B cell (primary cell): ENCODE results near the gene KIF18A. TPM values are rescaled to one million over a fixed set of nuclear protein-coding genes. Genes with fewer than 3 reads are reported as not detected.

Source experiments
- ATAC-seq: fragments of 200-7000 bp; cut with Tn5 transposase; one replicate; pipeline ENCODE4 v1.10.0; 2021; ENCODE audit warnings: low read depth, mild to moderate bottlenecking, moderate number of reproducible peaks, moderate library complexity
- CTCF ChIA-PET: fragments of 350-600 bp; sonication (Branson Sonifier 250); formaldehyde crosslinking; loops from one replicate; lab custom pipeline; 2021; ENCODE audit warnings: antibody characterized with exemption, inconsistent platforms; lab: Charles Lee
- POLR2A ChIA-PET: fragments of 350-600 bp; sonication (Branson Sonifier 250); formaldehyde crosslinking; loops from one replicate; lab custom pipeline; 2021; ENCODE audit warnings: antibody characterized with exemption; lab: Charles Lee
- DNase-seq: peaks from one replicate; pipeline ENCODE4 v3.0.0; 2013
- H2AFZ ChIP-seq: 2 replicates; pipeline ENCODE4 v1.6.1; 2012; ENCODE audit warnings: mild to moderate bottlenecking, low read depth, low read length; ENCODE audit not compliant: insufficient read depth, poor library complexity, severe bottlenecking
- H3K27ac ChIP-seq, 2 donors: 1 replicate in 1 of 2; 2 replicates in 1 of 2; pipeline ENCODE4 v1.5.1; 2012 to 2013; ENCODE audit warnings: low read length in 2 of 2, mild to moderate bottlenecking in 2 of 2, moderate library complexity in 1 of 2
- H3K27me3 ChIP-seq, 4 experiments: fragments of 200-600 bp in 1 of 4; sonication (generic) in 1 of 4; replicated peaks in 1 of 4; 1 replicate in 2 of 4; 2 replicates in 2 of 4; pipeline versions ENCODE4 v1.6.1 to v1.7.0; 2013 to 2016; ENCODE audit warnings: low read length in 3 of 4, mild to moderate bottlenecking in 2 of 4, mixed read lengths in 1 of 4, moderate library complexity in 1 of 4; ENCODE audit not compliant: insufficient read depth in 4 of 4, control insufficient read depth in 3 of 4; ENCODE audit errors: control extremely low read depth in 1 of 4
- H3K36me3 ChIP-seq, 2 experiments: replicated peaks in 1 of 2; 1 replicate in 1 of 2; 2 replicates in 1 of 2; pipeline versions ENCODE4 v1.6.1 to v1.7.1; 2013; ENCODE audit warnings: low read length in 1 of 2; ENCODE audit not compliant: insufficient read depth in 2 of 2, control insufficient read depth in 1 of 2; ENCODE audit errors: control extremely low read depth in 1 of 2, extremely low read depth in 1 of 2
- H3K4me1 ChIP-seq, 2 donors: fragments of 200-600 bp in 1 of 2; sonication (generic) in 1 of 2; 1 replicate in 1 of 2; 2 replicates in 1 of 2; pipeline versions ENCODE4 v1.5.1 to v1.6.1; 2013 to 2017; ENCODE audit warnings: low read length in 2 of 2; ENCODE audit not compliant: control insufficient read depth in 2 of 2, insufficient read depth in 2 of 2
- H3K4me2 ChIP-seq: replicated peaks from 2 replicates; pipeline ENCODE3; 2012; ENCODE audit warnings: mild to moderate bottlenecking, low read depth, low read length; ENCODE audit not compliant: poor library complexity, severe bottlenecking
- H3K4me3 ChIP-seq, 5 experiments: fragments of 200-600 bp in 1 of 5; sonication (generic) in 1 of 5; 1 replicate in 3 of 5; 2 replicates in 2 of 5; pipeline versions ENCODE4 v1.5.1 to v1.7.0; 2011 to 2016; ENCODE audit warnings: low read length in 4 of 5, mild to moderate bottlenecking in 4 of 5, low read depth in 2 of 5, control low read depth in 1 of 5, moderate library complexity in 1 of 5; ENCODE audit not compliant: insufficient read depth in 1 of 5; ENCODE audit errors: control extremely low read depth in 1 of 5, extremely low read depth in 1 of 5
- H3K79me2 ChIP-seq: fragments of 200-600 bp; sonication (generic); one replicate; pipeline ENCODE4 v1.6.0; 2016; ENCODE audit warnings: low read length; ENCODE audit not compliant: control insufficient read depth, insufficient read depth
- H3K9ac ChIP-seq: fragments of 200-600 bp; sonication (generic); 2 replicates; pipeline ENCODE4 v1.6.1; 2017; ENCODE audit warnings: mild to moderate bottlenecking, low read length, moderate library complexity
- H3K9me3 ChIP-seq, 3 donors: one replicate each; pipeline versions ENCODE4 v1.6.1 to v1.7.1; 2013; ENCODE audit warnings: low read length in 2 of 3; ENCODE audit not compliant: control insufficient read depth in 2 of 3, insufficient read depth in 1 of 3; ENCODE audit errors: control extremely low read depth in 1 of 3
- H4K20me1 ChIP-seq: 2 replicates; pipeline ENCODE4 v1.6.0; 2012; ENCODE audit warnings: mild to moderate bottlenecking, low read length; ENCODE audit not compliant: insufficient read depth, control insufficient read depth, poor library complexity, severe bottlenecking
- H3K27ac Mint-ChIP-seq: one replicate; pipeline ENCODE4 v1.8.0; 2021; ENCODE audit warnings: mixed read lengths
- H3K27me3 Mint-ChIP-seq: one replicate; pipeline ENCODE4 v1.8.0; 2021; ENCODE audit warnings: mixed read lengths
- H3K4me1 Mint-ChIP-seq: one replicate; pipeline ENCODE4 v1.8.0; 2021; ENCODE audit warnings: mixed read lengths
- H3K4me3 Mint-ChIP-seq: one replicate; pipeline ENCODE4 v1.8.0; 2021; ENCODE audit warnings: mixed read lengths
- H3K9me3 Mint-ChIP-seq: one replicate; pipeline ENCODE4 v1.8.0; 2022; ENCODE audit warnings: mixed read lengths; ENCODE audit not compliant: insufficient read depth
- EZH2 ChIP-seq: IDR thresholded peaks from 2 replicates; pipeline ENCODE4 v1.6.1; 2012; ENCODE audit warnings: borderline replicate concordance, low read depth, mild to moderate bottlenecking, moderate library complexity, low read length; ENCODE audit not compliant: insufficient read depth, poor library complexity, severe bottlenecking
- WGBS: methylation state at CpG from one replicate; pipeline ENCODE4 v1.1.5; 2013; ENCODE audit warnings: missing lambda C conversion rate; ENCODE audit not compliant: insufficient coverage; 5-methylcytosine and 5-hydroxymethylcytosine counted together
- intact Hi-C: fragments of 100-400 bp; cut with micrococcal nuclease; formaldehyde crosslinking; loops from one replicate; pipeline ENCODE4 v1.10.0; 2022
- polyA plus RNA-seq: library from polyadenylated mRNA; depleted of rRNA; stranded (reverse); fragments of >200 nt; gene quantifications from 2 replicates; pipeline ENCODE4 v1.2.3, GENCODE V29; 2012
- total RNA-seq, 2 donors: library from RNA; stranded (reverse); fragments of 120-200 nt in 1 of 2; gene quantifications; 1 replicate in 1 of 2; 2 replicates in 1 of 2; pipeline versions ENCODE4 v1.2.3 to v1.2.4, GENCODE V29; 2013 to 2022
- TF ChIP-seq, protein P1 (sequence below): fragments of 200-600 bp; IDR thresholded peaks from one replicate; pipeline ENCODE4 v1.8.0; 2022; ENCODE audit warnings: antibody characterized with exemption, mild to moderate bottlenecking

The KIF18A gene
- total and polyA plus RNA-seq, 2 donors (not counting 1 experiment from before 2014, with no cell fraction given): 0.84 to 4.1 TPM

DNA sequence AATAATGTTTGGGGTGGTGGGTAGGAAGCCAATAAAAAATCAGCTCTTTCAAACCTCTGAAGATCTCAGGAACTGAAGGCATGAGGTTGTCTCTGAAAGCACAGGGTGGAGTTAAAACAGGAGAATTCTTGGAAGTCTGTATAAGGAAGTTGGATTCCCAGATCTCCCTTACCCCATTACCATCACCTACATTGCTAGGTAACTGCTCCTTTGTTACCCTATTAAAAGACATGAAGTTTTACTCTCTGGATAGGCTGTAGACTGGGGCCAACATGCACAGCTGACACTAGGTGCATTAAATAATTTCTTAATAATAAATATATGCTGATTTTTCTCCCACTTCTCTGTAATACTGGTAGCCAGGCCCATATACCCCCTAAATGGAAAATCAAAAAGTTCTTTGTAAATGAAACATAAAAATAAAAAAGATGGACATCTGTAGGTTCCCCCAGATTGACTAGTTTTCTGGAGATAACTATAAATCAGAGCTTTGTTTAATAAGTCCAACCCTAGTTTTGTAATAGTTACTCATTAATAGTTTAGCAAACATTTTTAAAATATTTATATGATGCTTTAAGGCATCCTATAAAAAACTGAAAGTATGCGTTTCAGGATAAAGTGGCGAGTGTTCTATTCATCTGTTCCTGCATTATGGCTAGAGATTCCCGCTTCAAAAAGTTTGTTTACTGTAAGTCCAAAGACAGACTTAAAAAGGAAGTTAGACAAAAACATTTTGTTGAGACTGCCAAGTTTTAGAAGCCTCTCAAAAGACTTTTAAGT is 63.8 kb downstream of the KIF18A start:
- H3K27ac ChIP-seq: no peak overlapping the region
- CTCF ChIA-PET: no interaction called here
- no peaks in the 10 kb centered on the region for H3K9me3 ChIP-seq
- H3K4me1 ChIP-seq: no peaks in the 10 kb centered on the region
- H3K27me3 ChIP-seq: no peaks in the 10 kb centered on the region
- H3K36me3 ChIP-seq: no peaks in the 10 kb centered on the region
- Mint-ChIP-seq H3K4me1 (no peaks in the 10 kb centered on the region), H3K27me3 (no peaks in the 10 kb centered on the region), H3K9me3 (no peaks in the 10 kb centered on the region), H3K27ac (no peak overlapping the region), H3K4me3 (no peak overlapping the region)
- no peak for TF ChIP-seq EZH2
- POLR2A ChIA-PET: no interaction called here
- DNase-seq (no peak), ATAC-seq (no peak)
- H3K79me2 ChIP-seq: no peaks in the 10 kb centered on the region
- H3K9ac ChIP-seq: no peak overlapping the region
- intact Hi-C loops: no loop called here
- no peak overlapping the region for H3K4me2 ChIP-seq
- H2AFZ ChIP-seq: no peak overlapping the region
- WGBS: no CpG with 5 or more reads among the region's 3 CpGs
- no peaks in the 10 kb centered on the region for H4K20me1 ChIP-seq
- H3K4me3 ChIP-seq: no peak overlapping the region

DNA sequence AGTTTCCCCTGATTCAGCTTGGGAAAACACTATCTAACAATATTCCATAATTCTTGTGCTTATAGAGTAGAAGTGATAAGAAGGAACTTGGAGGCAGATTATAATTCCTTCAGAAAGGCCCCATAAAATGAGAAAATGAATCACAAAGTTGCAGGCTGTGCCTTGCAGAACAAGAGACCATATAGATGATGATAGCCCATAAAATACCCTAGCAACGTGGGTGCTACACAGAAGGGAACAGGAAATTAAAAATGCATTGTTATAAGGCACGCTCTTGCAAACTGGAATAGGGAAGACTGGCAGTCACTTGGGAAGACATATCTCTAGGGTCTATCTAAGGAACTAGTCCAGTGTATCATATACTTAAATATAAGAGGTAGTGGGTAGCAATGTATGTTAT is 67.6 kb downstream of the KIF18A start:
- no peak overlapping the region for H3K4me3 Mint-ChIP-seq
- no peaks in the 10 kb centered on the region for H3K27me3 ChIP-seq
- WGBS: no CpG with 5 or more reads among the region's 2 CpGs
- no peak overlapping the region for H3K9ac ChIP-seq
- H3K4me3 ChIP-seq: no peak overlapping the region
- H3K4me2 ChIP-seq: no peak overlapping the region
- no peaks in the 10 kb centered on the region for H3K27me3 Mint-ChIP-seq
- no peaks in the 10 kb centered on the region for H3K4me1 Mint-ChIP-seq
- DNase-seq: no peak
- no peak overlapping the region for H2AFZ ChIP-seq
- ChIA-PET CTCF (no interaction called here), POLR2A (no interaction called here)
- no peaks in the 10 kb centered on the region for H4K20me1 ChIP-seq
- H3K4me1 ChIP-seq: no peaks in the 10 kb centered on the region
- H3K27ac Mint-ChIP-seq: no peak overlapping the region
- ATAC-seq: no peak
- intact Hi-C loops: no loop called here
- H3K9me3 Mint-ChIP-seq: no peaks in the 10 kb centered on the region
- H3K9me3 ChIP-seq: no peaks in the 10 kb centered on the region
- no peaks in the 10 kb centered on the region for H3K36me3 ChIP-seq
- no peaks in the 10 kb centered on the region for H3K79me2 ChIP-seq
- TF ChIP-seq EZH2: no peak
- TF ChIP-seq, protein P1, sequence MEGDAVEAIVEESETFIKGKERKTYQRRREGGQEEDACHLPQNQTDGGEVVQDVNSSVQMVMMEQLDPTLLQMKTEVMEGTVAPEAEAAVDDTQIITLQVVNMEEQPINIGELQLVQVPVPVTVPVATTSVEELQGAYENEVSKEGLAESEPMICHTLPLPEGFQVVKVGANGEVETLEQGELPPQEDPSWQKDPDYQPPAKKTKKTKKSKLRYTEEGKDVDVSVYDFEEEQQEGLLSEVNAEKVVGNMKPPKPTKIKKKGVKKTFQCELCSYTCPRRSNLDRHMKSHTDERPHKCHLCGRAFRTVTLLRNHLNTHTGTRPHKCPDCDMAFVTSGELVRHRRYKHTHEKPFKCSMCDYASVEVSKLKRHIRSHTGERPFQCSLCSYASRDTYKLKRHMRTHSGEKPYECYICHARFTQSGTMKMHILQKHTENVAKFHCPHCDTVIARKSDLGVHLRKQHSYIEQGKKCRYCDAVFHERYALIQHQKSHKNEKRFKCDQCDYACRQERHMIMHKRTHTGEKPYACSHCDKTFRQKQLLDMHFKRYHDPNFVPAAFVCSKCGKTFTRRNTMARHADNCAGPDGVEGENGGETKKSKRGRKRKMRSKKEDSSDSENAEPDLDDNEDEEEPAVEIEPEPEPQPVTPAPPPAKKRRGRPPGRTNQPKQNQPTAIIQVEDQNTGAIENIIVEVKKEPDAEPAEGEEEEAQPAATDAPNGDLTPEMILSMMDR: no peak
- H3K27ac ChIP-seq: no peak overlapping the region
